Neuronal stem cell (in vitro differentiated cells): ENCODE data around the gene PHKB.

Source experiments
- DNase-seq: peaks from one replicate; pipeline ENCODE4 v3.0.0-alpha.2; 2013; ENCODE audit warnings: low spot score
- H2AFZ ChIP-seq: one replicate; pipeline ENCODE4 v1.6.1; 2013; ENCODE audit warnings: mild to moderate bottlenecking, low read length, inconsistent platforms
- H2AK5ac ChIP-seq: 2 replicates; pipeline ENCODE4 v1.6.1; 2013; ENCODE audit warnings: low read depth, mild to moderate bottlenecking, inconsistent platforms, low read length, moderate library complexity, mixed read lengths
- H2BK120ac ChIP-seq: 2 replicates; pipeline ENCODE4 v1.6.1; 2013; ENCODE audit warnings: low read depth, mild to moderate bottlenecking, inconsistent platforms, low read length, moderate library complexity, mixed read lengths
- H2BK12ac ChIP-seq: one replicate; pipeline ENCODE4 v1.6.1; 2013; ENCODE audit warnings: low read length, inconsistent platforms
- H2BK15ac ChIP-seq: 2 replicates; pipeline ENCODE4 v1.6.1; 2013; ENCODE audit warnings: mild to moderate bottlenecking, low read length, inconsistent platforms, mixed read lengths
- H2BK5ac ChIP-seq: one replicate; pipeline ENCODE4 v1.6.1; 2013; ENCODE audit warnings: inconsistent platforms, mild to moderate bottlenecking, low read length, moderate library complexity
- H3K14ac ChIP-seq: one replicate; pipeline ENCODE4 v1.6.1; 2013; ENCODE audit warnings: low read length, inconsistent platforms
- H3K18ac ChIP-seq: 2 replicates; pipeline ENCODE4 v1.6.1; 2013; ENCODE audit warnings: low read length, inconsistent platforms
- H3K23ac ChIP-seq: 2 replicates; pipeline ENCODE4 v1.6.1; 2013; ENCODE audit warnings: low read depth, mild to moderate bottlenecking, mixed read lengths, low read length, inconsistent platforms; ENCODE audit not compliant: poor library complexity
- H3K27ac ChIP-seq: replicated peaks from 3 replicates; pipeline ENCODE4 v1.5.1; 2013; ENCODE audit warnings: low read length, inconsistent platforms
- H3K27me3 ChIP-seq, 3 experiments: 2 replicates each; pipeline ENCODE4 v1.6.1; 2013; ENCODE audit warnings: low read length in 3 of 3, mild to moderate bottlenecking in 2 of 3, inconsistent platforms in 1 of 3, low read depth in 1 of 3, mixed read lengths in 1 of 3, moderate library complexity in 1 of 3; ENCODE audit not compliant: control insufficient read depth in 3 of 3, insufficient read depth in 3 of 3
- H3K36me3 ChIP-seq, 2 donors: replicated peaks in 1 of 2; 2 replicates each; pipeline ENCODE4 v1.6.1; 2013; ENCODE audit warnings: low read length in 2 of 2; ENCODE audit not compliant: control insufficient read depth in 2 of 2, insufficient read depth in 2 of 2
- H3K4ac ChIP-seq: 2 replicates; pipeline ENCODE4 v1.6.1; 2013; ENCODE audit warnings: inconsistent platforms, mild to moderate bottlenecking, low read length, moderate library complexity
- H3K4me1 ChIP-seq, 2 donors: 1 replicate in 1 of 2; 2 replicates in 1 of 2; pipeline ENCODE4 v1.6.1; 2013; ENCODE audit warnings: low read length in 2 of 2, low read depth in 1 of 2; ENCODE audit not compliant: control insufficient read depth in 2 of 2, insufficient read depth in 1 of 2
- H3K4me2 ChIP-seq: one replicate; pipeline ENCODE4 v1.6.1; 2013; ENCODE audit warnings: mild to moderate bottlenecking, low read length, inconsistent platforms; ENCODE audit not compliant: insufficient read depth, poor library complexity, severe bottlenecking
- H3K4me3 ChIP-seq, 2 donors: 2 replicates each; pipeline ENCODE4 v1.5.1; 2013; ENCODE audit warnings: low read length in 2 of 2, mild to moderate bottlenecking in 2 of 2, inconsistent platforms in 1 of 2, moderate library complexity in 1 of 2
- H3K79me1 ChIP-seq: one replicate; pipeline ENCODE4 v1.6.1; 2013; ENCODE audit warnings: low read depth, mild to moderate bottlenecking, inconsistent platforms, low read length, moderate library complexity
- H3K9ac ChIP-seq: one replicate; pipeline ENCODE4 v1.6.1; 2013; ENCODE audit warnings: mild to moderate bottlenecking, low read depth, low read length, inconsistent platforms; ENCODE audit not compliant: poor library complexity
- H3K9me3 ChIP-seq, 2 donors: replicated peaks in 1 of 2; 2 replicates each; pipeline versions ENCODE3 to v1.6.1; 2013; ENCODE audit warnings: low read length in 2 of 2, mild to moderate bottlenecking in 2 of 2, inconsistent platforms in 1 of 2, low read depth in 1 of 2, mixed read lengths in 1 of 2, moderate library complexity in 1 of 2; ENCODE audit not compliant: control insufficient read depth in 2 of 2, insufficient read depth in 1 of 2
- H4K8ac ChIP-seq: one replicate; pipeline ENCODE4 v1.6.1; 2013; ENCODE audit warnings: low read depth, mild to moderate bottlenecking, inconsistent platforms, low read length, moderate library complexity
- H4K91ac ChIP-seq: one replicate; pipeline ENCODE4 v1.6.1; 2013; ENCODE audit warnings: low read length, low read depth, mild to moderate bottlenecking, inconsistent platforms; ENCODE audit not compliant: poor library complexity
- WGBS, 2 donors: extraction: QIAGEN DNeasy Blood & Tissue Kit; methylation state at CpG; one replicate each; pipeline ENCODE4 v1.1.7; 2013; ENCODE audit warnings: missing lambda C conversion rate in 2 of 2, mixed read lengths in 1 of 2; ENCODE audit not compliant: insufficient read length in 2 of 2, insufficient replicate concordance in 1 of 2; ENCODE audit errors: extremely low coverage in 2 of 2; 5-methylcytosine and 5-hydroxymethylcytosine counted together

The PHKB gene

DNA sequence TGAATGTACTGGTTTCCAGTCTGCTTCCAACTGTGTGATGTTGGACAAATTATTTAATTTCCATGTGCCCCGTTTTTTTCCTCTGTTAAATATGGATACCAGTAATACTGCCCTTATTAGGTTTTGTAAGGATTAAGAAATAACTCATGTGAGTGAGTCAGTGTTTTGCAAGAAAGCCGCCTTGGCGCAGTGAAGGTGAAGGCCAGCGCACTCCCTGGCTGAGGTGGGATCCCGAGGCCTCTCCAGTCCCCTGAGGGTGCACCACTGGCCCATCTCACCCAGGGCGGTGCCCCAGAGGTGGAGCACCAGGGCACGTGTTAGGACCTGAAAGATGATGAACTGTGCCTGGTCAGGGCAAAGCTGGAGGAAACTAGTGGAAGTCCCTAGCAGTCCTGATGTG lies 43.5 kb downstream of the PHKB start:
- no peak overlapping the region for H3K9ac ChIP-seq
- no peak overlapping the region for H3K4me3 ChIP-seq
- no peaks in the 10 kb centered on the region for H3K9me3 ChIP-seq
- no peaks in the 10 kb centered on the region for H3K79me1 ChIP-seq
- no peak overlapping the region for H3K4ac ChIP-seq
- peaks cover 6 to 60% of the 10 kb centered on the region in 2 donors for H3K36me3 ChIP-seq
- no peak for DNase-seq
- no peak overlapping the region for H4K91ac ChIP-seq
- H3K27me3 ChIP-seq, result no peaks in the 10 kb centered on the region
- no peaks in the 10 kb centered on the region for H3K4me1 ChIP-seq
- H2AFZ ChIP-seq, result no peak overlapping the region
- H2BK12ac ChIP-seq, result no peak overlapping the region
- no peak overlapping the region for H3K4me2 ChIP-seq
- peak overlapping the region; percentile 30 for H4K8ac ChIP-seq
- H3K14ac ChIP-seq, result no peak overlapping the region
- no peak overlapping the region for H3K23ac ChIP-seq
- no CpG with 5 or more reads among the region's 7 CpGs for WGBS, 2 donors
- H3K18ac ChIP-seq, result no peak overlapping the region
- H3K27ac ChIP-seq, result no peak overlapping the region
- no peak overlapping the region for H2BK120ac ChIP-seq
- H2AK5ac ChIP-seq, result no peak overlapping the region
- no peak overlapping the region for H2BK5ac ChIP-seq
- H2BK15ac ChIP-seq, result no peak overlapping the region

DNA sequence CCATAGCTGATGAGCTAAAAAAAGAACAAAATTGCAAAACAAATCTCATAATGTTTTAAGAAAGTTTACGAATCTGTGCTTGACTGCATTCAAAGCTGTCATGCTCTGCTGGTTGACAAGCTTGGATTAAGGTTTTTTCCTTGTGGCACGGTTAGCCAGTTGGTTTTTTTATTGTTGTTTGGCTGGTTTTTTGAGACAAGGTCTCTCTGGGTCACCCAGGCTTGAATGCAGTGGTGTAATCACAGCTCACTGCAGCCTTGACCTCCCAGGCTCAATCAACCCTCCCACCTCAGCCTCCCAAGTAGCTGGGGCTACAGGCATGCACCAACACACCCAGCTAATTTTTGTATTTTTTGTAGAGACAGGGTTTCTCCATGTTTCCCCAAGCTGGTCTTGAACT lies 45.7 kb downstream of the PHKB start:
- Histone ChIP-seq H3K27me3 (no peaks in the 10 kb centered on the region), H3K14ac (no peak overlapping the region), H3K36me3 (peaks cover 2 to 51% of the 10 kb centered on the region in 2 donors), H4K8ac (no peak overlapping the region), H3K27ac (no peak overlapping the region), H2BK12ac (no peak overlapping the region), H3K4ac (no peak overlapping the region), H2BK5ac (no peak overlapping the region), H3K4me3 (no peak overlapping the region), H3K4me2 (no peak overlapping the region), H3K9ac (no peak overlapping the region), H2AK5ac (no peak overlapping the region), H3K4me1 (no peaks in the 10 kb centered on the region), H3K9me3 (no peaks in the 10 kb centered on the region), H2BK120ac (no peak overlapping the region), H2BK15ac (no peak overlapping the region), H3K79me1 (no peaks in the 10 kb centered on the region), H3K23ac (no peak overlapping the region), H3K18ac (no peak overlapping the region), H4K91ac (no peak overlapping the region), H2AFZ (no peak overlapping the region)
- no peak for DNase-seq
- WGBS, 2 donors, result no CpG with 5 or more reads among the region's 2 CpGs

GRCh38 chr16:47507701-47508100 lies 46.6 kb downstream of the PHKB start:
- Histone ChIP-seq H3K4me2 (no peak overlapping the region), H3K4ac (no peak overlapping the region), H2AFZ (no peak overlapping the region), H3K27ac (no peak overlapping the region), H3K4me1 (no peaks in the 10 kb centered on the region), H3K36me3 (peaks cover 2 to 51% of the 10 kb centered on the region in 2 donors), H3K9me3 (no peaks in the 10 kb centered on the region), H2AK5ac (no peak overlapping the region), H3K9ac (no peak overlapping the region), H2BK12ac (no peak overlapping the region), H3K79me1 (no peaks in the 10 kb centered on the region), H3K18ac (no peak overlapping the region), H4K91ac (no peak overlapping the region), H3K4me3 (no peak overlapping the region), H4K8ac (no peak overlapping the region), H3K23ac (no peak overlapping the region), H2BK120ac (no peak overlapping the region), H3K27me3 (no peaks in the 10 kb centered on the region), H2BK5ac (no peak overlapping the region), H3K14ac (no peak overlapping the region), H2BK15ac (no peak overlapping the region)
- no peak for DNase-seq
- WGBS, 2 donors, result no CpG with 5 or more reads among the region's 1 CpG

- Histone ChIP-seq H2AFZ (no peak overlapping the region), H3K79me1 (no peaks in the 10 kb centered on the region), H2AK5ac (no peak overlapping the region), H2BK15ac (no peak overlapping the region), H3K14ac (no peak overlapping the region), H3K27me3 (no peaks in the 10 kb centered on the region), H3K18ac (no peak overlapping the region), H2BK5ac (no peak overlapping the region), H3K36me3 (peaks cover 6 to 57% of the 10 kb centered on the region in 2 donors), H3K9me3 (no peaks in the 10 kb centered on the region), H3K4ac (no peak overlapping the region), H3K9ac (no peak overlapping the region), H3K4me1 (no peaks in the 10 kb centered on the region), H3K4me2 (no peak overlapping the region), H4K91ac (no peak overlapping the region), H2BK120ac (no peak overlapping the region), H3K27ac (no peak overlapping the region), H3K23ac (no peak overlapping the region), H4K8ac (no peak overlapping the region), H3K4me3 (no peak overlapping the region), H2BK12ac (no peak overlapping the region)
- DNase-seq, result no peak
- WGBS, 2 donors, result no CpG with 5 or more reads among the region's 4 CpGs
These were observed 50.8 kb downstream of the PHKB start for GRCh38 chr16:47511882-47512281.
